HepG2 (cell line): ENCODE data around the gene OAF. TPM values are rescaled to one million over a fixed set of nuclear protein-coding genes. Genes with fewer than 3 reads are reported as not detected.

Experiments used
- ATAC-seq: fragments of 200-7000 bp; cut with Tn5 transposase; 3 replicates; pipeline ENCODE4 v1.9.1; 2020; ENCODE audit warnings: mild to moderate bottlenecking, moderate library complexity
- BruUV-seq: library from RNA; stranded (reverse); fragments of 400-500 nt; replicated peaks from 2 replicates; lab custom pipeline; 2021; lab: Mats Ljungman, UMichigan
- CTCF ChIA-PET: fragments of 300-600 bp; formaldehyde crosslinking; extraction: SDS; loops from one replicate; lab custom pipeline; 2021; ENCODE audit warnings: low total read pairs, inconsistent platforms, low intra/inter-chr PET ratio; lab: Yijun Ruan, JAX
- POLR2A ChIA-PET: fragments of 350-600 bp; sonication (Branson Sonifier 250); formaldehyde crosslinking; loops from one replicate; lab custom pipeline; 2020; ENCODE audit warnings: antibody characterized with exemption, inconsistent platforms; lab: Yijun Ruan, JAX
- DNase-seq: peaks from one replicate; pipeline ENCODE4 v3.0.0-alpha.2; 2015; ENCODE audit warnings: low spot score
- FAIRE-seq: peaks from 3 replicates; lab custom pipeline; 2011; peaks lifted over from hg19 to GRCh38; lab: Jason Lieb, UNC
- H2AFZ ChIP-seq: one replicate; pipeline ENCODE4 v1.6.1; 2011; ENCODE audit warnings: low read length, inconsistent platforms
- H3K27ac ChIP-seq: fragments of 300-600 bp; 3 replicates; pipeline ENCODE4 v1.8.0; 2011; ENCODE audit warnings: mixed run types, mild to moderate bottlenecking, mixed read lengths, low read length, inconsistent platforms; ENCODE audit not compliant: insufficient read depth; ENCODE audit errors: extremely low read length
- H3K27me3 ChIP-seq, 2 experiments: fragments of 200-600 bp in 1 of 2; 2 replicates in 1 of 2; 3 replicates in 1 of 2; pipeline versions ENCODE4 v1.6.0 to v1.8.0; 2011; ENCODE audit warnings: low read length in 2 of 2, mild to moderate bottlenecking in 2 of 2, moderate library complexity in 2 of 2, inconsistent platforms in 1 of 2; ENCODE audit not compliant: insufficient read depth in 2 of 2, control insufficient read depth in 1 of 2
- H3K36me3 ChIP-seq, 2 experiments: fragments of 200-600 bp in 1 of 2; replicated peaks in 1 of 2; 2 replicates in 1 of 2; 3 replicates in 1 of 2; pipeline versions ENCODE4 v1.5.1 to v1.8.0; 2011; ENCODE audit warnings: low read length in 2 of 2, inconsistent platforms in 1 of 2; ENCODE audit not compliant: insufficient read depth in 2 of 2, control insufficient read depth in 1 of 2
- H3K4me1 ChIP-seq: 2 replicates; pipeline ENCODE4 v1.5.1; 2012; ENCODE audit warnings: low read length, inconsistent platforms; ENCODE audit not compliant: insufficient read depth
- H3K4me2 ChIP-seq: 2 replicates; pipeline ENCODE4 v1.6.0; 2011; ENCODE audit warnings: low read depth, low read length, inconsistent platforms
- H3K4me3 ChIP-seq, 3 experiments: fragments of 200-600 bp in 1 of 3; sonication (generic), shearing (Covaris generic) in 1 of 3; replicated peaks in 1 of 3; 2 replicates each; pipeline ENCODE4 v1.5.1; 2011 to 2016; ENCODE audit warnings: low read length in 3 of 3, inconsistent platforms in 2 of 3, low read depth in 2 of 3, mild to moderate bottlenecking in 2 of 3, control low read depth in 1 of 3, mixed read lengths in 1 of 3; ENCODE audit not compliant: insufficient read depth in 1 of 3
- H3K79me2 ChIP-seq: one replicate; pipeline ENCODE4 v1.6.1; 2011; ENCODE audit warnings: low read length, inconsistent platforms; ENCODE audit not compliant: insufficient read depth
- H3K9ac ChIP-seq: 2 replicates; pipeline ENCODE4 v1.6.0; 2011; ENCODE audit warnings: mild to moderate bottlenecking, low read depth, low read length, inconsistent platforms; ENCODE audit not compliant: insufficient read depth
- H3K9me3 ChIP-seq: 2 replicates; pipeline ENCODE4 v1.5.1; 2012; ENCODE audit warnings: mild to moderate bottlenecking, low read length
- H4K20me1 ChIP-seq: 2 replicates; pipeline ENCODE4 v1.6.0; 2011; ENCODE audit warnings: inconsistent platforms, mild to moderate bottlenecking, low read length, moderate library complexity; ENCODE audit not compliant: insufficient read depth
- CAMTA2 ChIP-seq: sonication (generic); formaldehyde crosslinking; IDR thresholded peaks from 2 replicates; pipeline ENCODE4 v1.4.0; 2020; ENCODE audit warnings: mild to moderate bottlenecking, missing genetic modification reagents, borderline replicate concordance
- CBX1 ChIP-seq: IDR thresholded peaks from one replicate; pipeline ENCODE4 v1.6.1; 2016; ENCODE audit warnings: antibody characterized with exemption, low read depth
- PCBP1 ChIP-seq: fragments of 200-400 bp; formaldehyde crosslinking; IDR thresholded peaks from 2 replicates; pipeline ENCODE4 v1.6.1; 2017; ENCODE audit warnings: mild to moderate bottlenecking, low read depth, low read length, borderline replicate concordance
- XBP1 ChIP-seq: sonication (generic); formaldehyde crosslinking; IDR thresholded peaks from 2 replicates; pipeline ENCODE4 v1.5.0; 2020; ENCODE audit warnings: missing genetic modification reagents
- ZBTB3 ChIP-seq: sonication (generic); formaldehyde crosslinking; IDR thresholded peaks from 2 replicates; pipeline ENCODE4 v1.4.0; 2020; ENCODE audit warnings: low read depth, mild to moderate bottlenecking, moderate library complexity, missing genetic modification reagents, borderline replicate concordance
- ZFP36L1 ChIP-seq: sonication (generic); formaldehyde crosslinking; IDR thresholded peaks from 2 replicates; pipeline ENCODE4 v1.8.0; 2022; ENCODE audit warnings: mild to moderate bottlenecking, missing genetic modification reagents, moderate library complexity
- ZFX ChIP-seq: sonication (generic); formaldehyde crosslinking; IDR thresholded peaks from 2 replicates; pipeline ENCODE4 v1.4.0; 2020; ENCODE audit warnings: mild to moderate bottlenecking, low read depth, missing genetic modification reagents, moderate library complexity
- ZNF451 ChIP-seq: sonication (generic); formaldehyde crosslinking; IDR thresholded peaks from 2 replicates; pipeline ENCODE4 v1.5.0; 2020; ENCODE audit warnings: mild to moderate bottlenecking, missing genetic modification reagents
- ZNF747 ChIP-seq: sonication (generic); formaldehyde crosslinking; IDR thresholded peaks from 2 replicates; pipeline ENCODE4 v1.8.1; 2023; ENCODE audit warnings: missing genetic modification reagents, mild to moderate bottlenecking, borderline replicate concordance
- ZNF768 ChIP-seq: sonication (generic); formaldehyde crosslinking; IDR thresholded peaks from 2 replicates; pipeline ENCODE4 v1.4.0; 2020; ENCODE audit warnings: missing genetic modification reagents
- ZNF775 ChIP-seq: sonication (generic); formaldehyde crosslinking; IDR thresholded peaks from 2 replicates; pipeline ENCODE4 v1.4.0; 2020; ENCODE audit warnings: missing genetic modification reagents, mild to moderate bottlenecking, moderate library complexity, borderline replicate concordance
- WGBS: methylation state at CpG from one replicate; pipeline ENCODE4 v1.1.6; 2017; ENCODE audit warnings: low lambda C conversion rate; 5-methylcytosine and 5-hydroxymethylcytosine counted together
- in situ Hi-C: cut with HindIII; loops from 2 replicates; pipeline ENCODE4 v1.10.0; 2017; ENCODE audit warnings: low pct_unique_long_range_greater_than_20kb; ENCODE audit not compliant: extremely low pct_ligation_motif_present
- intact Hi-C: fragments of 100-400 bp; cut with micrococcal nuclease; formaldehyde crosslinking; loops from one replicate; pipeline ENCODE4 v1.10.0; 2022; ENCODE audit not compliant: unreplicated experiment
- polyA plus RNA-seq, 8 experiments: library from polyadenylated mRNA; depleted of rRNA in 3 of 8; stranded (reverse) in 7 of 8; unstranded in 1 of 8; fragments of >200 nt; fragmentation: Illumina TruSeq in 4 of 8; extraction: Trizol in 4 of 8; gene quantifications; 2 replicates each; pipeline versions ENCODE4 v1.2.1 to v1.2.3, GENCODE V29; 2011 to 2016; ENCODE audit warnings: low read depth in 4 of 8, missing spikeins in 1 of 8, mixed read lengths in 1 of 8; ENCODE audit not compliant: insufficient read depth in 1 of 8
- total RNA-seq, 5 experiments: library from RNA; depleted of rRNA; stranded (reverse); fragments of >200 nt; fragmentation: Illumina TruSeq; extraction: Trizol; gene quantifications; 2 replicates each; pipeline ENCODE4 v1.2.3, GENCODE V29; 2016; ENCODE audit warnings: low read depth in 1 of 5
- TF ChIP-seq, protein P1 (sequence below): sonication (generic); formaldehyde crosslinking; IDR thresholded peaks from 2 replicates; pipeline ENCODE4 v1.4.0; 2020; ENCODE audit warnings: missing genetic modification reagents
- TF ChIP-seq, protein P2 (sequence below): IDR thresholded peaks from 2 replicates; pipeline ENCODE4 v1.6.1; 2016

The OAF gene
- total and polyA plus RNA-seq, 2 of the 13 experiments (the other 11 are each of a cell fraction or from before 2014, with no cell fraction given): 63.7 to 94.6 TPM

DNA sequence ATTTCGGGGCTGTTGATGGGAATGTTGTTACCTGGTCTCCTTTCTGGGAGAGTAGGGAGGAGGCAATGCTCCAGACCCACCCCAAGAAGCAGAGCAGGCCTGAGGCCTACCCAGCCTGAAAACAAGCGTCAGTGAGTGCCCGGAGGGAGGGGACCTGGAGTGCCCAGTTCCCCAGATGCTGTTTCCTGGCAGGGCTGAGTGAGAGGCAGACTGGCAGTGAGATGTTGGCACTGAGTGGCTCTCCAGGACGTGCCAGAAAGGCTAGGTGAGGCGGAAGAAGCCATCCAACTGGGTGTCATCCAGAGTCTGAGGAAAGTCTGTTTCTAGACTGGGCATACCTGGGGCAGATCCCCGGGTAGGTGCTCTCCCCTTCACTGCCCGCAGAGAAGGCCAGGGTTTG lies 30.4 kb downstream of the OAF start:
- no peak overlapping the region for H3K9ac ChIP-seq
- DNase-seq: no peak
- no peak overlapping the region for H3K4me3 ChIP-seq
- in situ Hi-C loops: no loop called here
- TF ChIP-seq XBP1 (CRISPR knock-in tag): no peak
- no peak for TF ChIP-seq ZNF747 (CRISPR knock-in tag)
- TF ChIP-seq ZNF775 (CRISPR knock-in tag): no peak
- TF ChIP-seq ZNF768 (CRISPR knock-in tag): no peak
- TF ChIP-seq, protein P1, sequence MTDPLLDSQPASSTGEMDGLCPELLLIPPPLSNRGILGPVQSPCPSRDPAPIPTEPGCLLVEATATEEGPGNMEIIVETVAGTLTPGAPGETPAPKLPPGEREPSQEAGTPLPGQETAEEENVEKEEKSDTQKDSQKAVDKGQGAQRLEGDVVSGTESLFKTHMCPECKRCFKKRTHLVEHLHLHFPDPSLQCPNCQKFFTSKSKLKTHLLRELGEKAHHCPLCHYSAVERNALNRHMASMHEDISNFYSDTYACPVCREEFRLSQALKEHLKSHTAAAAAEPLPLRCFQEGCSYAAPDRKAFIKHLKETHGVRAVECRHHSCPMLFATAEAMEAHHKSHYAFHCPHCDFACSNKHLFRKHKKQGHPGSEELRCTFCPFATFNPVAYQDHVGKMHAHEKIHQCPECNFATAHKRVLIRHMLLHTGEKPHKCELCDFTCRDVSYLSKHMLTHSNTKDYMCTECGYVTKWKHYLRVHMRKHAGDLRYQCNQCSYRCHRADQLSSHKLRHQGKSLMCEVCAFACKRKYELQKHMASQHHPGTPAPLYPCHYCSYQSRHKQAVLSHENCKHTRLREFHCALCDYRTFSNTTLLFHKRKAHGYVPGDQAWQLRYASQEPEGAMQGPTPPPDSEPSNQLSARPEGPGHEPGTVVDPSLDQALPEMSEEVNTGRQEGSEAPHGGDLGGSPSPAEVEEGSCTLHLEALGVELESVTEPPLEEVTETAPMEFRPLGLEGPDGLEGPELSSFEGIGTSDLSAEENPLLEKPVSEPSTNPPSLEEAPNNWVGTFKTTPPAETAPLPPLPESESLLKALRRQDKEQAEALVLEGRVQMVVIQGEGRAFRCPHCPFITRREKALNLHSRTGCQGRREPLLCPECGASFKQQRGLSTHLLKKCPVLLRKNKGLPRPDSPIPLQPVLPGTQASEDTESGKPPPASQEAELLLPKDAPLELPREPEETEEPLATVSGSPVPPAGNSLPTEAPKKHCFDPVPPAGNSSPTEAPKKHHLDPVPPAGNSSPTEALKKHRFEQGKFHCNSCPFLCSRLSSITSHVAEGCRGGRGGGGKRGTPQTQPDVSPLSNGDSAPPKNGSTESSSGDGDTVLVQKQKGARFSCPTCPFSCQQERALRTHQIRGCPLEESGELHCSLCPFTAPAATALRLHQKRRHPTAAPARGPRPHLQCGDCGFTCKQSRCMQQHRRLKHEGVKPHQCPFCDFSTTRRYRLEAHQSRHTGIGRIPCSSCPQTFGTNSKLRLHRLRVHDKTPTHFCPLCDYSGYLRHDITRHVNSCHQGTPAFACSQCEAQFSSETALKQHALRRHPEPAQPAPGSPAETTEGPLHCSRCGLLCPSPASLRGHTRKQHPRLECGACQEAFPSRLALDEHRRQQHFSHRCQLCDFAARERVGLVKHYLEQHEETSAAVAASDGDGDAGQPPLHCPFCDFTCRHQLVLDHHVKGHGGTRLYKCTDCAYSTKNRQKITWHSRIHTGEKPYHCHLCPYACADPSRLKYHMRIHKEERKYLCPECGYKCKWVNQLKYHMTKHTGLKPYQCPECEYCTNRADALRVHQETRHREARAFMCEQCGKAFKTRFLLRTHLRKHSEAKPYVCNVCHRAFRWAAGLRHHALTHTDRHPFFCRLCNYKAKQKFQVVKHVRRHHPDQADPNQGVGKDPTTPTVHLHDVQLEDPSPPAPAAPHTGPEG (CRISPR knock-in tag): no peak
- no peak for TF ChIP-seq ZBTB3 (CRISPR knock-in tag)
- TF ChIP-seq, protein P2, sequence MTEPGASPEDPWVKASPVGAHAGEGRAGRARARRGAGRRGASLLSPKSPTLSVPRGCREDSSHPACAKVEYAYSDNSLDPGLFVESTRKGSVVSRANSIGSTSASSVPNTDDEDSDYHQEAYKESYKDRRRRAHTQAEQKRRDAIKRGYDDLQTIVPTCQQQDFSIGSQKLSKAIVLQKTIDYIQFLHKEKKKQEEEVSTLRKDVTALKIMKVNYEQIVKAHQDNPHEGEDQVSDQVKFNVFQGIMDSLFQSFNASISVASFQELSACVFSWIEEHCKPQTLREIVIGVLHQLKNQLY (CRISPR knock-in tag): no peak
- TF ChIP-seq PCBP1: no peak
- TF ChIP-seq ZFX (CRISPR knock-in tag): no peak
- TF ChIP-seq CAMTA2 (CRISPR knock-in tag): no peak
- TF ChIP-seq CBX1: no peak
- TF ChIP-seq ZFP36L1 (CRISPR knock-in tag): no peak
- TF ChIP-seq ZNF451 (CRISPR knock-in tag): no peak
- TF ChIP-seq, all 625 proteins: peak for 0
- H3K79me2 ChIP-seq: no peaks in the 10 kb centered on the region
- H3K27ac ChIP-seq: no peak overlapping the region
- intact Hi-C loops: no loop called here
- no peak for ATAC-seq
- peaks cover 15 to 77% of the 10 kb centered on the region in 2 experiments for H3K27me3 ChIP-seq
- CTCF ChIA-PET: no interaction called here
- POLR2A ChIA-PET: no interaction called here
- H3K4me1 ChIP-seq: no peaks in the 10 kb centered on the region
- no peak overlapping the region for H3K4me2 ChIP-seq
- BruUV-seq: no TSS peak
- FAIRE-seq: no peak
- H4K20me1 ChIP-seq: no peaks in the 10 kb centered on the region
- WGBS: 50% methylated on average over 4 of the region's 7 CpGs
- no peaks in the 10 kb centered on the region for H3K9me3 ChIP-seq
- no peaks in the 10 kb centered on the region for H3K36me3 ChIP-seq
- no peak overlapping the region for H2AFZ ChIP-seq
